HG02610 (cell line): ENCODE data around the gene SLC66A1.

Experiments used
- ATAC-seq: cut with Tn5 transposase; IDR thresholded peaks from one replicate; pipeline ENCODE4 v1.9.1; 2021; ENCODE audit warnings: mild to moderate bottlenecking, moderate library complexity; ENCODE audit not compliant: unreplicated experiment

The SLC66A1 gene

GRCh38 chr1:19360432-19360831, 48.3 kb downstream of the SLC66A1 start:
- no peak for ATAC-seq

- ATAC-seq, result no peak
These were observed 48.9 kb downstream of the SLC66A1 start for GRCh38 chr1:19360843-19361610.

- ATAC-seq, result no peak
These were observed 49.6 kb downstream of the SLC66A1 start for GRCh38 chr1:19361611-19362147.

- ATAC-seq, result no peak
These were observed 51.5 kb downstream of the SLC66A1 start for GRCh38 chr1:19363536-19364152.

- no peak for ATAC-seq
These were observed 53.6 kb downstream of the SLC66A1 start for GRCh38 chr1:19365721-19366120.

- no peak for ATAC-seq
These were observed 54.7 kb downstream of the SLC66A1 start for GRCh38 chr1:19366599-19367536.

GRCh38 chr1:19367584-19368041, 55.5 kb downstream of the SLC66A1 start:
- no peak for ATAC-seq

- ATAC-seq, result no peak
These were observed 55.9 kb downstream of the SLC66A1 start for GRCh38 chr1:19368050-19368449.

- ATAC-seq, result no peak
These were observed 56.8 kb downstream of the SLC66A1 start for GRCh38 chr1:19368964-19369363.

- no peak for ATAC-seq
These were observed 57.4 kb downstream of the SLC66A1 start for GRCh38 chr1:19369396-19370090.

- no peak for ATAC-seq
These were observed 58.5 kb downstream of the SLC66A1 start for GRCh38 chr1:19370453-19371170.

GRCh38 chr1:19371226-19372135, 59.4 kb downstream of the SLC66A1 start:
- ATAC-seq, result no peak

GRCh38 chr1:19372136-19372514, 60.0 kb downstream of the SLC66A1 start:
- ATAC-seq, result no peak

- no peak for ATAC-seq
These were observed 60.5 kb downstream of the SLC66A1 start for GRCh38 chr1:19372602-19373001.

GRCh38 chr1:19373211-19374082, 61.3 kb downstream of the SLC66A1 start:
- ATAC-seq, result no peak

GRCh38 chr1:19374083-19374801, 62.1 kb downstream of the SLC66A1 start:
- no peak for ATAC-seq

- no peak for ATAC-seq
These were observed 62.8 kb downstream of the SLC66A1 start for GRCh38 chr1:19374926-19375325.
